Gastrocnemius medialis (tissue), 4 donors: ENCODE data around the gene CACNA2D3. TPM values are rescaled to one million over a fixed set of nuclear protein-coding genes. Genes with fewer than 3 reads are reported as not detected.
A peak's percentile ranks its signal among the peaks of the same experiment; 100 is the strongest.

Experiments used
- ATAC-seq, 2 donors: fragments of 150-250 bp; one replicate each; pipeline ENCODE4 v1.9.1; 2016
- DNase-seq, 2 donors: peaks; one replicate each; pipeline ENCODE4 v3.0.0-alpha.2; 2019
- H3K27ac ChIP-seq, 4 donors: fragments of 200-600 bp; sonication (generic); 1 replicate in 1 of 4; 2 replicates in 3 of 4; pipeline ENCODE4 v1.5.1; 2016 to 2018; ENCODE audit warnings: mild to moderate bottlenecking in 2 of 4, moderate library complexity in 1 of 4
- H3K27me3 ChIP-seq, 3 donors: fragments of 200-600 bp; sonication (generic) in 2 of 3; 1 replicate in 1 of 3; 2 replicates in 2 of 3; pipeline versions ENCODE4 v1.5.1 to v1.6.0; 2016 to 2019; ENCODE audit warnings: mild to moderate bottlenecking in 1 of 3, moderate library complexity in 1 of 3
- H3K36me3 ChIP-seq, 2 donors: fragments of 200-600 bp; sonication (generic) in 1 of 2; one replicate each; pipeline ENCODE4 v1.5.1; 2017 to 2018
- H3K4me1 ChIP-seq, 2 donors: fragments of 200-600 bp; sonication (generic) in 1 of 2; one replicate each; pipeline ENCODE4 v1.5.1; 2016 to 2017; ENCODE audit warnings: mild to moderate bottlenecking in 2 of 2
- H3K4me3 ChIP-seq, 4 donors: fragments of 200-600 bp; sonication (generic) in 3 of 4; 1 replicate in 1 of 4; 2 replicates in 3 of 4; pipeline ENCODE4 v1.5.1; 2016 to 2019; ENCODE audit warnings: mild to moderate bottlenecking in 2 of 4
- H3K9me3 ChIP-seq, 3 donors: fragments of 200-600 bp; sonication (generic) in 2 of 3; 1 replicate in 1 of 3; 2 replicates in 2 of 3; pipeline ENCODE4 v1.5.1; 2016 to 2019
- POLR2A ChIP-seq, 2 donors: fragments of 450-650 bp; IDR thresholded peaks; one replicate each; pipeline ENCODE4 v1.6.1; 2017; ENCODE audit warnings: antibody characterized with exemption in 2 of 2, mild to moderate bottlenecking in 2 of 2, moderate library complexity in 2 of 2
- in situ Hi-C, 4 donors: fragments of 200-750 bp; cut with MboI; loops; one replicate each; pipeline versions ENCODE4 v1.15.0 to v1.8.0; 2017; ENCODE audit warnings: low sequenced_read_pairs in 4 of 4
- intact Hi-C: fragments of 100-400 bp; cut with DNase I; formaldehyde crosslinking; loops from one replicate; pipeline ENCODE4 v1.15.1; 2023; ENCODE audit warnings: low total_unique reads
- total RNA-seq, 4 donors: library from RNA; depleted of rRNA; stranded (reverse); fragments of >200 nt; gene quantifications; one replicate each; pipeline versions ENCODE4 v1.1.0 to v1.2.3, GENCODE V29; 2016
- TF ChIP-seq, protein P1 (sequence below), 5 experiments: fragments of 450-650 bp in 3 of 5; fragments of 200-600 bp in 2 of 5; sonication (generic) in 2 of 5; IDR thresholded peaks in 4 of 5; conservative IDR thresholded peaks in 1 of 5; 1 replicate in 4 of 5; 2 replicates in 1 of 5; pipeline ENCODE4 v1.5.1; 2016 to 2019; ENCODE audit warnings: antibody characterized with exemption in 5 of 5, mild to moderate bottlenecking in 3 of 5, moderate library complexity in 3 of 5

Gene CACNA2D3
- total RNA-seq, 4 donors from 2014 or later = 4.7 to 14.4 (median 7.1) TPM

DNA sequence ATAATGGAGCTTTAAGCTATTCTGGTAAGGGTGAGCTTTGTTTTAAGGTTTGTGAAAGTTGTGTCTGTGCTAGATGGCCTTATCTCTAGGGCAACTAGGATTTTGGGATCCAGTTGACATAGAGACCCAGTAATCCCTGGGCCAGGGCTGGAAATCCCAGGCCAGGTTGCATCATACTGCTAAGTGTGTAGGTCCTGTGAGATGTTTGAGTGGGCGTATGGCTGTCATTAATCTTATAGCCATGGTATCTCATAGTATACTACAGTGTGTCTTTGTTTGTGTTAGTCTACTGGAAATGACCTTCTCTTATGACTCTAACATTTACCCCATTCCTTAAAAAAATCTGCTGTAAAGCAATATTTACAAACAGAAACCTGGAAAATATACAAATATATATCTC lies 151.4 kb downstream of the CACNA2D3 start:
- in situ Hi-C loops (no loop called here), intact Hi-C loops (no loop called here)
- TF ChIP-seq, protein P1, sequence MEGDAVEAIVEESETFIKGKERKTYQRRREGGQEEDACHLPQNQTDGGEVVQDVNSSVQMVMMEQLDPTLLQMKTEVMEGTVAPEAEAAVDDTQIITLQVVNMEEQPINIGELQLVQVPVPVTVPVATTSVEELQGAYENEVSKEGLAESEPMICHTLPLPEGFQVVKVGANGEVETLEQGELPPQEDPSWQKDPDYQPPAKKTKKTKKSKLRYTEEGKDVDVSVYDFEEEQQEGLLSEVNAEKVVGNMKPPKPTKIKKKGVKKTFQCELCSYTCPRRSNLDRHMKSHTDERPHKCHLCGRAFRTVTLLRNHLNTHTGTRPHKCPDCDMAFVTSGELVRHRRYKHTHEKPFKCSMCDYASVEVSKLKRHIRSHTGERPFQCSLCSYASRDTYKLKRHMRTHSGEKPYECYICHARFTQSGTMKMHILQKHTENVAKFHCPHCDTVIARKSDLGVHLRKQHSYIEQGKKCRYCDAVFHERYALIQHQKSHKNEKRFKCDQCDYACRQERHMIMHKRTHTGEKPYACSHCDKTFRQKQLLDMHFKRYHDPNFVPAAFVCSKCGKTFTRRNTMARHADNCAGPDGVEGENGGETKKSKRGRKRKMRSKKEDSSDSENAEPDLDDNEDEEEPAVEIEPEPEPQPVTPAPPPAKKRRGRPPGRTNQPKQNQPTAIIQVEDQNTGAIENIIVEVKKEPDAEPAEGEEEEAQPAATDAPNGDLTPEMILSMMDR (IDR thresholded peaks at IDR 0.05 in 4 of 5, conservative IDR thresholded peaks at IDR 0.05 in 1 of 5) = no peak
- no peak for TF ChIP-seq POLR2A (IDR thresholded peaks at IDR 0.05)
- Histone ChIP-seq H3K4me3 (no peak overlapping the region), H3K36me3 (no peaks in the 10 kb centered on the region), H3K27ac (no peak overlapping the region), H3K4me1 (peaks cover 0 to 8% of the 10 kb centered on the region in 2 donors), H3K9me3 (no peaks in the 10 kb centered on the region), H3K27me3 (no peaks in the 10 kb centered on the region)
- DNase-seq (no peak), ATAC-seq (no peak)

DNA sequence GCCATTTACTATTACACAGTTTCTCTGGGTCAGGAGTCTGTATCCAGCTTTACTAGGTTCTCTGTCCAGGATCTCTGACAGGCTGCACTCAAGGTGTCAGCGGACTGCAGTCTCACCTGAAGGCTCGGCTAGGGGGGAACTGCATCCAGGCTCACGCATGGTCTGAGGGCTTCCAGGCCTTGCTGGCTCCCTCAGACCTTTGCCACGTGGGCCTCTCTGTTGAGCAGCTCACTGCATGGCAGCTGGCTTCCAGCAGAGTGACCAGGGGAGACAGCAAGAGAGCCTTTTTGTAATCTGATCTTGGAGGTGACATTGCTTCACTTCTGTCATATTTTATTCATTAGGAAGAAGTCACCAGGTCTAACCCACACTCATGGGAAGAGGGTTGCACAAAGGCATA lies 152.3 kb downstream of the CACNA2D3 start:
- intact Hi-C loops = no loop called here
- H3K27me3 ChIP-seq = no peaks in the 10 kb centered on the region
- H3K9me3 ChIP-seq = no peaks in the 10 kb centered on the region
- TF ChIP-seq POLR2A (IDR thresholded peaks at IDR 0.05) = no peak
- TF ChIP-seq, protein P1 (IDR thresholded peaks at IDR 0.05 in 4 of 5, conservative IDR thresholded peaks at IDR 0.05 in 1 of 5) = no peak
- H3K4me3 ChIP-seq = no peak overlapping the region
- ATAC-seq (peak in 1 of 2 donors; percentile 60), DNase-seq (peak; percentile 4 to 16)
- H3K36me3 ChIP-seq = no peaks in the 10 kb centered on the region
- H3K27ac ChIP-seq = no peak overlapping the region
- in situ Hi-C loops = no loop called here
- peaks cover 0 to 8% of the 10 kb centered on the region in 2 donors for H3K4me1 ChIP-seq

DNA sequence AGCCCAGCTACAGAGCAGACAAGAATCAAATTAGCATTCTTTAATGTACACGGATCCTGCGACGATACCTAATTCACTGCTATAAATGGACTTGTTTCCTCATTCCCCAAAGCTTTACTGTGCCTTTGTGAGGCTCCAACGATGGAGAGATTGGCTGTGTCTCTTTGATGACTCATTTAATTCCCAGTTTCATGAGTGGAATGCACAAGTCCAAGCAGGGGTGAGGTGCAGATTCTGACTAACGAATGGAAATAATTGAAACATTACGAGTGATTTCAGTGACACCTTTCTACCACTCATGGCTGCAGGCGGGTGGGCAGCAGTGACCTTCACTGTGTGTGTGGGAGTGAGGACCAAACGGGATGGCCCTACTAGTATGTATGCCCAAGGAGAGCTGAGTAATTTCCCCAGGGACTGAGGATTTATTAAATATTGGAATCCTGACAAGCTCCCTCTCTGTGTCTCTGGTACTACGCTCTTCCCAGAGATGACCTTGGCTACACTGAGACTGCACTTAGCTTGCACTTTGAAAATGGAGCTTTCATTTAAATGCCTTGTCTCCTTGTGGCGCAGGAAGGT lies 156.7 kb downstream of the CACNA2D3 start:
- in situ Hi-C loops (no loop called here), intact Hi-C loops (no loop called here)
- Histone ChIP-seq H3K4me1 (peaks cover 0 to 12% of the 10 kb centered on the region in 2 donors), H3K27ac (no peak overlapping the region), H3K27me3 (no peaks in the 10 kb centered on the region), H3K4me3 (no peak overlapping the region), H3K9me3 (no peaks in the 10 kb centered on the region), H3K36me3 (no peaks in the 10 kb centered on the region)
- ATAC-seq (no peak), DNase-seq (no peak)
- TF ChIP-seq, protein P1 (IDR thresholded peaks at IDR 0.05 in 4 of 5, conservative IDR thresholded peaks at IDR 0.05 in 1 of 5) = no peak
- TF ChIP-seq POLR2A (IDR thresholded peaks at IDR 0.05) = no peak

- Histone ChIP-seq H3K4me1 (peaks cover 0 to 4% of the 10 kb centered on the region in 2 donors), H3K36me3 (no peaks in the 10 kb centered on the region), H3K4me3 (no peak overlapping the region), H3K9me3 (no peaks in the 10 kb centered on the region), H3K27me3 (no peaks in the 10 kb centered on the region), H3K27ac (no peak overlapping the region)
- DNase-seq = no peak
- TF ChIP-seq, protein P1 (IDR thresholded peaks at IDR 0.05 in 4 of 5, conservative IDR thresholded peaks at IDR 0.05 in 1 of 5) = no peak
- no peak for TF ChIP-seq POLR2A (IDR thresholded peaks at IDR 0.05)
- in situ Hi-C loops = no loop called here
- ATAC-seq = peak in 1 of 2 donors; percentile 53
- intact Hi-C loops = no loop called here
Observed at GRCh38 chr3:54283470-54283869, 161.1 kb downstream of the CACNA2D3 start.

GRCh38 chr3:54294214-54294613 lies 171.9 kb downstream of the CACNA2D3 start:
- no peak overlapping the region for H3K4me3 ChIP-seq
- ATAC-seq = no peak
- in situ Hi-C loops (no loop called here), intact Hi-C loops (no loop called here)
- no peaks in the 10 kb centered on the region for H3K27me3 ChIP-seq
- H3K9me3 ChIP-seq = no peaks in the 10 kb centered on the region
- H3K27ac ChIP-seq = no peak overlapping the region
- TF ChIP-seq POLR2A (IDR thresholded peaks at IDR 0.05) = no peak
- TF ChIP-seq, protein P1 (IDR thresholded peaks at IDR 0.05 in 4 of 5, conservative IDR thresholded peaks at IDR 0.05 in 1 of 5) = no peak
- DNase-seq = no peak
- no peaks in the 10 kb centered on the region for H3K36me3 ChIP-seq
- no peaks in the 10 kb centered on the region for H3K4me1 ChIP-seq
